ENCODE measurements around the gene STAMBP.

DNA sequence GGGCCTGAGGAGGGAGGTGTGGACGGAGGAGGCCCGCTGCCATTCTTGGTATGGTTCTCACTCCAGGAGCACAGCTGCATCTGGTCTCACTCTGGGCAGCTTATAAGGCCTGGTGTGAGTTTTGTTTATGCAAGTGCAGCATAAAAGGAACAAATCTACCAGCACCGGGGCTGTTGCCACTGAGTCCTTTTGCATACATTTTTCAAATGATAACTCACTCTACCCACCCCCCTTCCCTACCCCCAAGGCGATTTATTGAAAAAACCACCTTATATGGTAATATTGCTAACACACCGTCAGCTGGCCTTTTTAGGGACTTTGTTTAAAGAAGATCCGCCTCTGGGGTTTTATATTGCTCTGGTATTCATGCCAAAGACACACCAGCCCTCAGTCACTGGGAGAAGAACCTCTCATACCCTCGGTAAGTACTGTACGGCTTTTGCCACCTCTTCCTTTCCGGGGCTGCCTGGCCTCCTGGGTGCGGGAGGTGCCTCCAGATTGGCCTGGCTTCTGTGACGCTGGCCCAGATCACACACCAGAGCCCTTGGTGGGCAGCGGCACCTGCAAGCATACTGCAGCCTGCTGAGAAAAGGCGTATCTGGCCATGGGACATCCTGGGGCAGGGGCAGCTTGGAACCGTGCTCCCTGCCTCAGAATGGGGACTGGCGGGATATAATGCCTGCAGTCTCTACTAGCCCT is 64.0 kb downstream of the STAMBP start, which contains the start of gene ACTG2:
- TF ChIP-seq, protein P1, sequence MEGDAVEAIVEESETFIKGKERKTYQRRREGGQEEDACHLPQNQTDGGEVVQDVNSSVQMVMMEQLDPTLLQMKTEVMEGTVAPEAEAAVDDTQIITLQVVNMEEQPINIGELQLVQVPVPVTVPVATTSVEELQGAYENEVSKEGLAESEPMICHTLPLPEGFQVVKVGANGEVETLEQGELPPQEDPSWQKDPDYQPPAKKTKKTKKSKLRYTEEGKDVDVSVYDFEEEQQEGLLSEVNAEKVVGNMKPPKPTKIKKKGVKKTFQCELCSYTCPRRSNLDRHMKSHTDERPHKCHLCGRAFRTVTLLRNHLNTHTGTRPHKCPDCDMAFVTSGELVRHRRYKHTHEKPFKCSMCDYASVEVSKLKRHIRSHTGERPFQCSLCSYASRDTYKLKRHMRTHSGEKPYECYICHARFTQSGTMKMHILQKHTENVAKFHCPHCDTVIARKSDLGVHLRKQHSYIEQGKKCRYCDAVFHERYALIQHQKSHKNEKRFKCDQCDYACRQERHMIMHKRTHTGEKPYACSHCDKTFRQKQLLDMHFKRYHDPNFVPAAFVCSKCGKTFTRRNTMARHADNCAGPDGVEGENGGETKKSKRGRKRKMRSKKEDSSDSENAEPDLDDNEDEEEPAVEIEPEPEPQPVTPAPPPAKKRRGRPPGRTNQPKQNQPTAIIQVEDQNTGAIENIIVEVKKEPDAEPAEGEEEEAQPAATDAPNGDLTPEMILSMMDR (IDR thresholded peaks at IDR 0.05), result no peak
- no peak for TF ChIP-seq POLR2A (IDR thresholded peaks at IDR 0.05)
